ENCODE data around the gene NTN4. TPM values are rescaled to one million over a fixed set of nuclear protein-coding genes. Genes with fewer than 3 reads are reported as not detected.
"Not testable (repeated sequence)": the region's sequence is repeated elsewhere in the genome, so short reads cannot be mapped to it uniquely, and the experiment has no call there.

The NTN4 gene
- total RNA-seq, 2 donors from 2014 or later: 17.4 to 25.3 TPM

GRCh38 chr12:95683418-95683817 is 107.1 kb downstream of the NTN4 start:
- ATAC-seq: no peak
- no peak for DNase-seq
- intact Hi-C loops (cut with DNase I, micrococcal nuclease): no loop called here

- ATAC-seq (peak; percentile 96), DNase-seq (peak in 1 of 2 donors; percentile 54)
- intact Hi-C loops (cut with DNase I, micrococcal nuclease): no loop called here
Observed at GRCh38 chr12:95681210-95681765, 109.3 kb downstream of the NTN4 start.

- no peak for DNase-seq
- intact Hi-C loops (cut with DNase I, micrococcal nuclease): no loop called here
- ATAC-seq: no peak
Observed at GRCh38 chr12:95678684-95679083, 111.9 kb downstream of the NTN4 start.

GRCh38 chr12:95677782-95678181 is 112.8 kb downstream of the NTN4 start:
- DNase-seq; intact Hi-C loops (cut with DNase I, micrococcal nuclease); ATAC-seq: not testable (repeated sequence)

DNA sequence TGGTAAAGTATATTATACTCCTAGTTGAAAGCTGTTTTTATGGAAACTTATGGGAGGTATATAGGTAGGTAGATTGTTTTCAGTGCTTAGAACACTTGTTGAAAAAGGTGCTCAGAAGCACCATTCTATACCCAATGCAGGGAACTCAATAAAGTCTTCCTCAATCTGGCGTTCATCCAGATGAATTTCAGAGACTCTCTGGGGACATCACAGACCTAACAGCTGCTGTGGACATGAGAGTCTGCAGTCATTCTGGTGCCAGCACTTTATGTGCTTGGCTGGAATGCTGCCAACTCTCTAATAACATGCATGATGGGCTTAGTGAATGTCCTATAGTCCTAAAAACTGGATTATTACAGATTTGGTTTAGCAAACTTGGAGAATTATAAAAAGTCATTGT is 115.9 kb downstream of the NTN4 start:
- intact Hi-C loops (cut with DNase I, micrococcal nuclease): no loop called here
- DNase-seq: no peak
- peak; percentile 78 for ATAC-seq

DNA sequence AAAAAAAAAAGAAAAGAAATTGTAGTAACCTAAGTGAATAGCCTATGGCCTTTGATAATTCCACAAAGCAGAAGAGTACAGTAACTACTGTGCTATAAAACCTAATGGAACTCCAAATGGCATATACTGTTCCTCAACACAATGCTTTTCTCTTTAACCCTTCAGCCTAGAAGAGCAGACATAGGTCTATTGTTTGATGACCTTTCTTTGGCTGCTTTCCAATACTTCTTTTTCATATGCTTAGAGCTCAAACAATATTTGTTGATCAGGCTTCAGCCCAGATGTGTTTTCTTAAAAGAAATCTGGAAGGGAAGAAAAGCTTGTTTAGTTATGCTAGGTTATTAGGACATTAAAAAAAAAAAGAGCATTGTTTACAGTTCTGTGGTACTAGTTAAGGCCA is 116.4 kb downstream of the NTN4 start:
- DNase-seq (no peak), ATAC-seq (peak; percentile 77)
- intact Hi-C loops (cut with DNase I, micrococcal nuclease): no loop called here

DNA sequence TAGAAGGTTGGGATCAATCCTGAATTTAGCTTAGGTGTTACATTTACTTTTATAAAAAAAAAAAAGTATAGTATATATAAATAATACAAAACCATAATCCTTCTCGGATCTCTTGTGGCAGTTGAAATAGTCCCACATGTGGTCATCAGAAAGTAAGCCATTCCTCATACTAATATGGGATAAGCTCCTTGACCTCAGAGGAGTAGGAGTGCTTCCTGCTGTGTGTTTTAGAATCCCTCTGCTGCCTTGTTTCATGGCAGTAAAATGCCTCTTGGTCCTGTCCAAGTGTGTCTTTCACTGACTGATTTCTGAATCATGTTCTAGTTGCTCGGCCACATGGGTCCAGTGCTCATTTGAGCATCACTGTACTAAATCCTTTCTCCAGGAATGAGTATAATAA is 117.0 kb downstream of the NTN4 start:
- ATAC-seq: no peak
- intact Hi-C loops (cut with DNase I, micrococcal nuclease): no loop called here

DNA sequence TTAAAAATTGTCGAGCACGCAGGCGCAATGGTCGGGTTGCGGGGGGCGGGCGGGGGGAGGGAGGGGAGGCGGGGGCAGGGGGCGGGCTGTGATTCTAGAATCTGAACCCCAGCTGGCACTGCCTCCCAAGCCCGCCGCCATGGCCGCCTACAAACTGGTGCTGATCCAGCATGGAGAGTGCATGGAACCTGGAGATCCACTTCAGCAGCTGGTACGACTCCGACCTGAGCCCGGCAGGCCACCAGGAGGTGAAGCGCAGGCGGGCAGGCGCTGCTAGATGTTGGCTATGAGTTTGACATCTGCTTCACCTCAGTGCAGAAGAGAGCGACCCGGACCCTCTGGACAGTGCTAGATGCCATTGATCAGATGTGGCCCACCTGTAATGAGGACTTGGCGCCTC is 118.4 kb downstream of the NTN4 start:
- intact Hi-C loops (cut with DNase I, micrococcal nuclease): no loop called here
- ATAC-seq (no peak), DNase-seq (no peak)

More for the DNA sequence above, 117.0 kb downstream of the NTN4 start:
- no peak for DNase-seq

GRCh38 chr12:95671265-95671664 is 119.3 kb downstream of the NTN4 start:
- DNase-seq: no peak

GRCh38 chr12:95663525-95663924 is 127.0 kb downstream of the NTN4 start:
- intact Hi-C loops (cut with DNase I, micrococcal nuclease): no loop called here
- ATAC-seq (peak; percentile 53), DNase-seq (no peak)

More at GRCh38 chr12:95671265-95671664, 119.3 kb downstream of the NTN4 start:
- intact Hi-C loops (cut with DNase I, micrococcal nuclease): no loop called here
- ATAC-seq: no peak

DNA sequence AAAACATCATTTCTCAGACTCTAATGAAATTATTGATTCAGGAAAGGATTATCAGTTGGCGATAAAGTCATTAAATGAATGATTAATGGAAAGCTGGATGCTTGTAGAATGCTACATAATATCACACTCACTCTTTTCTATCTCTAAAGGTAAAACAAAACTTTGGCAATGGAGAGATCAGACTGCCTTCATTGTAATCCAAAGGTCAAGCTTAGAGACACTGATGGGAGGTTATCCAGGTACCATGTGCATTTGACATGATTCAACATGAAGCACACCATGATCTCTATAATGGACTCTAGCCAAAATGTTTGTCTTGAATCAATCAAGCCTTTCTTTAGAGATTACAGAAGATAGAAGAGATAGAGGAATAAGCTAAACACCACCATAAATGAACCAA is 129.2 kb downstream of the NTN4 start:
- DNase-seq (no peak), ATAC-seq (no peak)
- intact Hi-C loops (cut with DNase I, micrococcal nuclease): no loop called here

- intact Hi-C loops (cut with DNase I, micrococcal nuclease): no loop called here
- DNase-seq (no peak), ATAC-seq (peak; percentile 99)
Observed at GRCh38 chr12:95658386-95658785, 132.2 kb downstream of the NTN4 start.

- ATAC-seq; intact Hi-C loops (cut with DNase I, micrococcal nuclease); DNase-seq: not testable (repeated sequence)
Observed at GRCh38 chr12:95654665-95655064, 135.9 kb downstream of the NTN4 start.

GRCh38 chr12:95653771-95654546 is 136.6 kb downstream of the NTN4 start:
- intact Hi-C loops (cut with DNase I, micrococcal nuclease): no loop called here
- ATAC-seq (no peak), DNase-seq (no peak)

DNA sequence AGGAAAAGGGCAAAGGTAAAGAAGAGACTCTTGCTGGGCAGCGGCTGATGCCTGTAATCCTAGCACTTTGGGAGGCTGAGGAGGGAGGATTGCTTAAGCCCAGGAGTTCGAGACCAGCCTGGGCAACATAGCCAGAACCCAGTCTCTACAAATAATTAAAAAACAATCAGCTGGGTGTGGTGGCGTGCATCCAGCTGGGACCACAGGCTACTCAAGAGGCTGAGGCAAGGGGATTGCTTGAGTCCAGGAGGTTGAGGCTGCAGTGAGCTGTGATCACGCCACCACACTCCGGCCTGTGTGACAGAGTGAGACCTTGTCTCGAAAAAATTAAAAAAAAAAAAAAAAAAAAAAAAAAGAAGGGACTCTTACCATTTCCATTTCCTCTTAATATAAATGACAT is 138.9 kb downstream of the NTN4 start:
- ATAC-seq (no peak), DNase-seq (no peak)
- intact Hi-C loops (cut with DNase I, micrococcal nuclease): no loop called here

DNA sequence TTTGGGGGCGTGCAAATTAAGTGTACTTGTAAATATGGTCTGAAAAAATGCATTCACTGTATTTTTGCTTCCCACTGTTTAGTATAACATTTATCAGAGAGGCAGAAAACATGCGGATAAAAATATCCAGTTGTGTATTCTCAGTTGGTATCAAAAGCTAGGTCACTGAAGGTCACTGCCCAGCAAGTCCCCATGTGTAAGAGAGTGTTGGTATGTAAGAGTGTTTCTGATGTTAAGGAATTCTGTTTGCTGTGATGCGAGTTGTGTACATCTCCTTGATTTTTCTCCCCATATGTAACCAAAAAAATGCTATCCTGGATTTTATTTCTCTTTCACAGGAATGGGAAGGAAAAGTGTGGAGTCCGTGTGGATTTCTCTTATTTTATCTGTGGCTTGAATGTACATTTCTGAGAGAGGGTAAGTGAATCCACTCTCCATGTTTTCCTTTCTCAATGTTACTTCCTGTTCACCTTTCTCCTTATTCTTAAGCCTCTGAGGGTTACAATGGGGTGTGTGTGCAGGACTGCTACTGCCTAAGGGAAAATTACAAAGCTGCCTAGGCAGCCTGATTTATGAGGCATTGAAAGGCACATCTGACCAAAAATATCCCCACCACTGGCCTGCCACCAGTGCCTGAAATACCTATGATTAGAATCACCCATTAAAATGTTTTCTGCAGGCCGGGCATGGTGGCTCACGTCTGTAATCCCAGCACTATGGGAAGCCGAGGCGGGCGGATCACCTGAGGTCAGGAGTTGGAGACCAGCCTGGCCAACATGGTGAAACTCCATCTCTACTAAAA is 141.4 kb downstream of the NTN4 start:
- ATAC-seq: peak; percentile 97
- peak in 1 of 2 donors; percentile 32 for DNase-seq
- intact Hi-C loops (cut with DNase I, micrococcal nuclease): no loop called here

DNA sequence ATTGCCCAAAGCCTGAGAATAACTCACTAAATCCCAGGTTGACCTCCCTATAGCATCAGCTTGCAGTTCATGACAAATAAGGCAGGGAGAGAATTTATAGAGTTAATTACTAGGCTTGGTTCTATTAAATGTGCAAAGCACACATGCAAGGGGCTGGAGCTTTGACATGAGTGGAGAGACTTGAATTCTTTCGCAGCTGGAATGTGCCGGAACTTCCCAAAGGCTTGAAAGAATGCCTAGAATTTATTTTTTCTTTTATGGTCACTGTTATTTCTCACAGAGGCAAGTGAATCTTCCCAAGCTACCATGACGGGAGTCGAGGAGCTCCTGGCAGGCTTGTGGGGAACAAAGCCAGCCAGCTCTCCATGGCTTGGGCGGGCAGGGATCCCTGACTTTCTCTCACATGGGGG is 143.8 kb downstream of the NTN4 start:
- no peak for DNase-seq
- intact Hi-C loops (cut with DNase I, micrococcal nuclease): no loop called here
- ATAC-seq: no peak

GRCh38 chr12:95643256-95643655 is 147.3 kb downstream of the NTN4 start:
- DNase-seq (no peak), ATAC-seq (peak; percentile 61)
- intact Hi-C loops (cut with DNase I, micrococcal nuclease): no loop called here

GRCh38 chr12:95642583-95642982 is 148.0 kb downstream of the NTN4 start:
- DNase-seq (no peak), ATAC-seq (peak; percentile 66)
- intact Hi-C loops (cut with DNase I, micrococcal nuclease): no loop called here

Data from left colon (tissue), 2 donors.